Suppressor macrophage treated with lipopolysaccharide for 1 hour (primary cell): ENCODE measurements around the gene KIFC1.
"Not testable (repeated sequence)": the region's sequence is repeated elsewhere in the genome, so short reads cannot be mapped to it uniquely, and the experiment has no call there.

ENCODE experiments used
- DNase-seq, 3 donors: peaks; one replicate each; pipeline ENCODE4 v3.0.0-alpha.2; 2020 to 2022

KIFC1 gene

GRCh38 chr6:33391278-33391921, at the start of gene KIFC1:
Gene KIFC1 (plus strand): TSS chr6:33391823. CDS start chr6:33391986, 163 bp downstream.
- DNase-seq, result peak; percentile 99 to 100 (median 100)

GRCh38 chr6:33343606-33343952, 48.0 kb upstream of the KIFC1 start:
- DNase-seq, result not testable (repeated sequence)

GRCh38 chr6:33343953-33344611, 47.5 kb upstream of the KIFC1 start:
- DNase-seq, result no peak

- DNase-seq, result peak; percentile 73 to 81 (median 80)
Measured at GRCh38 chr6:33344701-33345697, 46.6 kb upstream of the KIFC1 start.

GRCh38 chr6:33346972-33347371, 44.7 kb upstream of the KIFC1 start:
- not testable (repeated sequence) for DNase-seq

- DNase-seq, result no peak
Measured at GRCh38 chr6:33347816-33348215, 43.8 kb upstream of the KIFC1 start.

- DNase-seq, result not testable (repeated sequence)
Measured at GRCh38 chr6:33355860-33356259, 35.8 kb upstream of the KIFC1 start.

- no peak for DNase-seq
Measured at GRCh38 chr6:33356295-33356694, 35.3 kb upstream of the KIFC1 start.

- not testable (repeated sequence) for DNase-seq
Measured at GRCh38 chr6:33357160-33357871, 34.3 kb upstream of the KIFC1 start.

- DNase-seq, result no peak
Measured at GRCh38 chr6:33359331-33359730, 32.3 kb upstream of the KIFC1 start.

GRCh38 chr6:33363486-33363885, 28.1 kb upstream of the KIFC1 start:
- DNase-seq, result not testable (repeated sequence)

- peak; percentile 57 to 67 (median 66) for DNase-seq
Measured at GRCh38 chr6:33364475-33365205, 27.0 kb upstream of the KIFC1 start.

- DNase-seq, result not testable (repeated sequence)
Measured at GRCh38 chr6:33365206-33365971, 26.2 kb upstream of the KIFC1 start.

- no peak for DNase-seq
Measured at GRCh38 chr6:33367009-33367714, 24.5 kb upstream of the KIFC1 start.

GRCh38 chr6:33367715-33368025, 24.0 kb upstream of the KIFC1 start:
- not testable (repeated sequence) for DNase-seq

- not testable (repeated sequence) for DNase-seq
Measured at GRCh38 chr6:33371901-33372300, 19.7 kb upstream of the KIFC1 start.

- DNase-seq, result peak in 1 of 3 donors; percentile 18
Measured at GRCh38 chr6:33372526-33373123, 19.0 kb upstream of the KIFC1 start.

- peak in 1 of 3 donors; percentile 24 for DNase-seq
Measured at GRCh38 chr6:33373960-33374910, 17.4 kb upstream of the KIFC1 start.

- peak; percentile 53 to 55 (median 54) for DNase-seq
Measured at GRCh38 chr6:33375143-33375671, 16.4 kb upstream of the KIFC1 start.
